Esophagus squamous epithelium (tissue), 4 donors: ENCODE results near the gene EIF3K.

Experiments used
- CTCF ChIP-seq, 6 experiments: fragments of 450-650 bp in 4 of 6; fragments of 200-600 bp in 2 of 6; sonication (generic) in 2 of 6; IDR thresholded peaks; one replicate each; pipeline ENCODE4 v1.5.1; 2016 to 2019; ENCODE audit warnings: antibody characterized with exemption in 6 of 6, mild to moderate bottlenecking in 4 of 6, moderate library complexity in 4 of 6
- POLR2A ChIP-seq, 4 donors: fragments of 450-650 bp; IDR thresholded peaks; one replicate each; pipeline ENCODE4 v1.6.1; 2017; ENCODE audit warnings: antibody characterized with exemption in 4 of 4, mild to moderate bottlenecking in 4 of 4, moderate library complexity in 3 of 4

- peak in 1 of 6 experiments; percentile 17 for TF ChIP-seq CTCF (IDR thresholded peaks at IDR 0.05)
- no peak for TF ChIP-seq POLR2A (IDR thresholded peaks at IDR 0.05)
Measured at GRCh38 chr19:38675611-38676010, 56.6 kb downstream of the EIF3K start.
